B cell (primary cell): ENCODE data around the gene AFF3. TPM values are rescaled to one million over a fixed set of nuclear protein-coding genes. Genes with fewer than 3 reads are reported as not detected.
"Not testable (repeated sequence)": the region's sequence is repeated elsewhere in the genome, so short reads cannot be mapped to it uniquely, and the experiment has no call there.

Experiments used
- ATAC-seq: fragments of 200-7000 bp; cut with Tn5 transposase; one replicate; pipeline ENCODE4 v1.10.0; 2021; ENCODE audit warnings: low read depth, mild to moderate bottlenecking, moderate number of reproducible peaks, moderate library complexity
- CTCF ChIA-PET: fragments of 350-600 bp; sonication (Branson Sonifier 250); formaldehyde crosslinking; loops from one replicate; lab custom pipeline; 2021; ENCODE audit warnings: antibody characterized with exemption, inconsistent platforms; lab: Charles Lee
- POLR2A ChIA-PET: fragments of 350-600 bp; sonication (Branson Sonifier 250); formaldehyde crosslinking; loops from one replicate; lab custom pipeline; 2021; ENCODE audit warnings: antibody characterized with exemption; lab: Charles Lee
- DNase-seq: peaks from one replicate; pipeline ENCODE4 v3.0.0; 2013
- H2AFZ ChIP-seq: 2 replicates; pipeline ENCODE4 v1.6.1; 2012; ENCODE audit warnings: mild to moderate bottlenecking, low read depth, low read length; ENCODE audit not compliant: insufficient read depth, poor library complexity, severe bottlenecking
- H3K27ac ChIP-seq, 2 donors: 1 replicate in 1 of 2; 2 replicates in 1 of 2; pipeline ENCODE4 v1.5.1; 2012 to 2013; ENCODE audit warnings: low read length in 2 of 2, mild to moderate bottlenecking in 2 of 2, moderate library complexity in 1 of 2
- H3K27me3 ChIP-seq, 4 experiments: fragments of 200-600 bp in 1 of 4; sonication (generic) in 1 of 4; replicated peaks in 1 of 4; 1 replicate in 2 of 4; 2 replicates in 2 of 4; pipeline versions ENCODE4 v1.6.1 to v1.7.0; 2013 to 2016; ENCODE audit warnings: low read length in 3 of 4, mild to moderate bottlenecking in 2 of 4, mixed read lengths in 1 of 4, moderate library complexity in 1 of 4; ENCODE audit not compliant: insufficient read depth in 4 of 4, control insufficient read depth in 3 of 4; ENCODE audit errors: control extremely low read depth in 1 of 4
- H3K36me3 ChIP-seq, 2 experiments: replicated peaks in 1 of 2; 1 replicate in 1 of 2; 2 replicates in 1 of 2; pipeline versions ENCODE4 v1.6.1 to v1.7.1; 2013; ENCODE audit warnings: low read length in 1 of 2; ENCODE audit not compliant: insufficient read depth in 2 of 2, control insufficient read depth in 1 of 2; ENCODE audit errors: control extremely low read depth in 1 of 2, extremely low read depth in 1 of 2
- H3K4me1 ChIP-seq, 2 donors: fragments of 200-600 bp in 1 of 2; sonication (generic) in 1 of 2; 1 replicate in 1 of 2; 2 replicates in 1 of 2; pipeline versions ENCODE4 v1.5.1 to v1.6.1; 2013 to 2017; ENCODE audit warnings: low read length in 2 of 2; ENCODE audit not compliant: control insufficient read depth in 2 of 2, insufficient read depth in 2 of 2
- H3K4me2 ChIP-seq: replicated peaks from 2 replicates; pipeline ENCODE3; 2012; ENCODE audit warnings: mild to moderate bottlenecking, low read depth, low read length; ENCODE audit not compliant: poor library complexity, severe bottlenecking
- H3K4me3 ChIP-seq, 5 experiments: fragments of 200-600 bp in 1 of 5; sonication (generic) in 1 of 5; 1 replicate in 3 of 5; 2 replicates in 2 of 5; pipeline versions ENCODE4 v1.5.1 to v1.7.0; 2011 to 2016; ENCODE audit warnings: low read length in 4 of 5, mild to moderate bottlenecking in 4 of 5, low read depth in 2 of 5, control low read depth in 1 of 5, moderate library complexity in 1 of 5; ENCODE audit not compliant: insufficient read depth in 1 of 5; ENCODE audit errors: control extremely low read depth in 1 of 5, extremely low read depth in 1 of 5
- H3K79me2 ChIP-seq: fragments of 200-600 bp; sonication (generic); one replicate; pipeline ENCODE4 v1.6.0; 2016; ENCODE audit warnings: low read length; ENCODE audit not compliant: control insufficient read depth, insufficient read depth
- H3K9ac ChIP-seq: fragments of 200-600 bp; sonication (generic); 2 replicates; pipeline ENCODE4 v1.6.1; 2017; ENCODE audit warnings: mild to moderate bottlenecking, low read length, moderate library complexity
- H3K9me3 ChIP-seq, 3 donors: one replicate each; pipeline versions ENCODE4 v1.6.1 to v1.7.1; 2013; ENCODE audit warnings: low read length in 2 of 3; ENCODE audit not compliant: control insufficient read depth in 2 of 3, insufficient read depth in 1 of 3; ENCODE audit errors: control extremely low read depth in 1 of 3
- H4K20me1 ChIP-seq: 2 replicates; pipeline ENCODE4 v1.6.0; 2012; ENCODE audit warnings: mild to moderate bottlenecking, low read length; ENCODE audit not compliant: insufficient read depth, control insufficient read depth, poor library complexity, severe bottlenecking
- H3K27ac Mint-ChIP-seq: one replicate; pipeline ENCODE4 v1.8.0; 2021; ENCODE audit warnings: mixed read lengths
- H3K27me3 Mint-ChIP-seq: one replicate; pipeline ENCODE4 v1.8.0; 2021; ENCODE audit warnings: mixed read lengths
- H3K4me1 Mint-ChIP-seq: one replicate; pipeline ENCODE4 v1.8.0; 2021; ENCODE audit warnings: mixed read lengths
- H3K4me3 Mint-ChIP-seq: one replicate; pipeline ENCODE4 v1.8.0; 2021; ENCODE audit warnings: mixed read lengths
- H3K9me3 Mint-ChIP-seq: one replicate; pipeline ENCODE4 v1.8.0; 2022; ENCODE audit warnings: mixed read lengths; ENCODE audit not compliant: insufficient read depth
- EZH2 ChIP-seq: IDR thresholded peaks from 2 replicates; pipeline ENCODE4 v1.6.1; 2012; ENCODE audit warnings: borderline replicate concordance, low read depth, mild to moderate bottlenecking, moderate library complexity, low read length; ENCODE audit not compliant: insufficient read depth, poor library complexity, severe bottlenecking
- WGBS: methylation state at CpG from one replicate; pipeline ENCODE4 v1.1.5; 2013; ENCODE audit warnings: missing lambda C conversion rate; ENCODE audit not compliant: insufficient coverage; 5-methylcytosine and 5-hydroxymethylcytosine counted together
- intact Hi-C: fragments of 100-400 bp; cut with micrococcal nuclease; formaldehyde crosslinking; loops from one replicate; pipeline ENCODE4 v1.10.0; 2022
- polyA plus RNA-seq: library from polyadenylated mRNA; depleted of rRNA; stranded (reverse); fragments of >200 nt; gene quantifications from 2 replicates; pipeline ENCODE4 v1.2.3, GENCODE V29; 2012
- total RNA-seq, 2 donors: library from RNA; stranded (reverse); fragments of 120-200 nt in 1 of 2; gene quantifications; 1 replicate in 1 of 2; 2 replicates in 1 of 2; pipeline versions ENCODE4 v1.2.3 to v1.2.4, GENCODE V29; 2013 to 2022
- TF ChIP-seq, protein P1 (sequence below): fragments of 200-600 bp; IDR thresholded peaks from one replicate; pipeline ENCODE4 v1.8.0; 2022; ENCODE audit warnings: antibody characterized with exemption, mild to moderate bottlenecking

AFF3 gene
- total and polyA plus RNA-seq, 2 donors (not counting 1 experiment from before 2014, with no cell fraction given): 117 to 830 TPM

DNA sequence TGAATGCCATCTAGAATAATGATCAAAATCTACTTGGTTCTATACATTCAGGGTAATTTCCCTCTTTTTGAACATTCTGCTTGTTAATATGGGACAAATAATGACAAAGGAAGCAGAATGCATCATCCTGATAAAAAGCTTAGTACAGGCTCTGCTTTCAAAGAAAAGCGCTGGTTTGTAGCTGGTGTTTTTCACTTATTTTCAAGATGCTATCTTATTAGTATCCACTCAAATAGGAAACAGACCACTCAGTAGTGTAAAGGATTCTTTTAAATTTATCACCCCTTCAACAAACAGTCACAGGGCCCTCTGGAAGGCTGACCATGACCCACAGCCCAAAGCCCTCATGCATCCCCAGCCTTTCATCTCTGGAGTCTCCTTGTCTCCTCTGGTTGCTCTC lies 18.0 kb upstream of the AFF3 start:
- H3K4me3 Mint-ChIP-seq: no peak overlapping the region
- Histone ChIP-seq H3K79me2 (no peaks in the 10 kb centered on the region), H3K9me3 (peaks cover 0 to 10% (median 4%) of the 10 kb centered on the region in 3 donors), H3K36me3 (no peaks in the 10 kb centered on the region), H3K27ac (no peak overlapping the region), H3K4me1 (no peaks in the 10 kb centered on the region), H4K20me1 (no peaks in the 10 kb centered on the region), H3K27me3 (no peaks in the 10 kb centered on the region), H3K4me3 (no peak overlapping the region), H2AFZ (no peak overlapping the region), H3K4me2 (no peak overlapping the region), H3K9ac (no peak overlapping the region)
- DNase-seq (no peak), ATAC-seq (no peak)
- ChIA-PET CTCF (no interaction called here), POLR2A (no interaction called here)
- intact Hi-C loops: no loop called here
- H3K27me3 Mint-ChIP-seq: no peaks in the 10 kb centered on the region
- no peaks in the 10 kb centered on the region for H3K4me1 Mint-ChIP-seq
- no CpG with 5 or more reads among the region's 1 CpG for WGBS
- peaks cover 3% of the 10 kb centered on the region for H3K9me3 Mint-ChIP-seq
- no peak overlapping the region for H3K27ac Mint-ChIP-seq
- TF ChIP-seq EZH2: no peak
- TF ChIP-seq, protein P1, sequence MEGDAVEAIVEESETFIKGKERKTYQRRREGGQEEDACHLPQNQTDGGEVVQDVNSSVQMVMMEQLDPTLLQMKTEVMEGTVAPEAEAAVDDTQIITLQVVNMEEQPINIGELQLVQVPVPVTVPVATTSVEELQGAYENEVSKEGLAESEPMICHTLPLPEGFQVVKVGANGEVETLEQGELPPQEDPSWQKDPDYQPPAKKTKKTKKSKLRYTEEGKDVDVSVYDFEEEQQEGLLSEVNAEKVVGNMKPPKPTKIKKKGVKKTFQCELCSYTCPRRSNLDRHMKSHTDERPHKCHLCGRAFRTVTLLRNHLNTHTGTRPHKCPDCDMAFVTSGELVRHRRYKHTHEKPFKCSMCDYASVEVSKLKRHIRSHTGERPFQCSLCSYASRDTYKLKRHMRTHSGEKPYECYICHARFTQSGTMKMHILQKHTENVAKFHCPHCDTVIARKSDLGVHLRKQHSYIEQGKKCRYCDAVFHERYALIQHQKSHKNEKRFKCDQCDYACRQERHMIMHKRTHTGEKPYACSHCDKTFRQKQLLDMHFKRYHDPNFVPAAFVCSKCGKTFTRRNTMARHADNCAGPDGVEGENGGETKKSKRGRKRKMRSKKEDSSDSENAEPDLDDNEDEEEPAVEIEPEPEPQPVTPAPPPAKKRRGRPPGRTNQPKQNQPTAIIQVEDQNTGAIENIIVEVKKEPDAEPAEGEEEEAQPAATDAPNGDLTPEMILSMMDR: no peak

DNA sequence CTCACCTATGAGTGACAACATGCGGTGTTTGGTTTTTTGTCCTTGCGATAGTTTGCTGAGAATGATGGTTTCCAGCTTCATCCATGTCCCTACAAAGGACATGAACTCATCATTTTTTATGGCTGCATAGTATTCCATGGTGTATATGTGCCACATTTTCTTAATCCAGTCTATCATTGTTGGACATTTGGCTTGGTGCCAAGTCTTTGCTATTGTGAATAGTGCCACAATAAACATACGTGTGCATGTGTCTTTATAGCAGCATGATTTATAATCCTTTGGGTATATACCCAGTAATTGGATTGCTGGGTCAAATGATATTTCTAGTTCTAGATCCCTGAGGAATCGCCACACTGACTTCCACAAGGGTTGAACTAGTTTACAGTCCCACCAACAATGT lies 9.4 kb upstream of the AFF3 start:
- H3K9ac ChIP-seq, CTCF ChIA-PET, H4K20me1 ChIP-seq, ATAC-seq, H3K4me2 ChIP-seq, H3K4me3 Mint-ChIP-seq, H3K9me3 ChIP-seq, H3K9me3 Mint-ChIP-seq, H3K4me3 ChIP-seq, H3K36me3 ChIP-seq, H3K4me1 ChIP-seq, H3K79me2 ChIP-seq, intact Hi-C loops, H3K27ac Mint-ChIP-seq, H3K27ac ChIP-seq, H3K27me3 ChIP-seq, H2AFZ ChIP-seq, POLR2A ChIA-PET, H3K4me1 Mint-ChIP-seq, DNase-seq, H3K27me3 Mint-ChIP-seq: not testable (repeated sequence)
- no CpG with 5 or more reads among the region's 4 CpGs for WGBS
